ENCODE measurements around the gene ANTXR1. TPM values are rescaled to one million over a fixed set of nuclear protein-coding genes. Genes with fewer than 3 reads are reported as not detected.

ANTXR1 gene
- total RNA-seq, 5 donors from 2014 or later (not counting 1 experiment from before 2014, with no cell fraction given): 0.19 to 0.79 (median 0.63) TPM; not detected in 1

DNA sequence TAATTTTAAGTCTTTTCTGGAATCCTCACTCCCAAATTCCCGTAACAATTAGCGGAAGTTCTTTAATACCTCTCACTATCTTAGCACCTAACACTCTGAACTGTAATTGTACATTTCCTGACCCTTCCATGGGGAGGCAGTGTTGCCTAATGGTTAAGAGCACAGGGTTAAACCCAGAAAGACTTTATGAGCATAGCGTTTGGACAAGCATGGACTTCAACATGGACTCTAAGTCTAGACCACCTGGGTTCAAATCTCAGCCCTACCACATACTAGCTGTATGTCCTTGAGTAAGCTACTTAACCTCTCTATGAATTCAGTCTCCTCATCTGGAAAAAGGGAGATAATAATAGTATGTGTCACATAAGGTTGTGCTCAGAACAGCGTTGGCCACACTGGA is 13.0 kb downstream of the ANTXR1 start:
- H3K4me1 ChIP-seq (ENCODE audit: control insufficient read depth in 1 of 2, extremely low read depth in 1 of 2, insufficient read depth in 2 of 2, low read length in 2 of 2): no peaks in the 10 kb centered on the region

DNA sequence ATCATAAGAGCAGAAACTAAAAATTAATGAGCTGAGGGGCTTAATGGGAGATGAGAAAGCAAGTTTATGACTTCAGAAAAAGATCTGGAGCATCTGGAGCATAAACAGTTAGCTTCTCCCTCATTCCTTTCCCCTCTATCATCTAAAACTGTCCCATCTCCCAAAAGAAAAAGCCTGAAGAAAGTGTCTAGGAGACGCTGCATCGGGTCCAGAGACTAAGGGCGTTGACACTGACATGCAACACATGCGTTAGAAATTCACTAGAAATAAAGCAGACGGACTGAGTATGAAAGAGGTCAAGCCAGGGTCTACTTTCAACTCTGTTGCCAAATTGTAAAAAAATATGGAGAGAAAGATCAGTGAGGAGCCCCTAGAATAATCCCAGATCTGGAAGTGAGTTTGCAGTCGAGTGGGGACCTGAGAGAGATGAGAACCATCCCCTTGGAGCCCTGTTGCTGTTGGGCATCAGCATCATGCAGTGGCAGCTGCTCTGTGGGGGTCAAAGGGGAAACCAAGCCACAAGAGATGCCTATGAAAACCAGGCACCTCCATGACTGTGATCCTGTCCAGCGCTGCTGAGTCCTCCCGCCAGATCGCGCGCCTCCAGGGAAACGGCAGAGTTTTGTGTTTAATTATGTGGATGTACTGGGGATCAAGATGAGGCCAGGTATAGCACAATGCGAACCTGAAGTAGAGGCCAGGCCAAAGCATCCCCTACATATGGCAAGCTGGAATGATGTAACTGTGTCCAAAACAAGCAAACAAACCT is 13.9 kb downstream of the ANTXR1 start:
- ChIA-PET POLR2A (no interaction called here), CTCF (no interaction called here)
- WGBS (ENCODE audit: insufficient coverage): 85% methylated on average over 5 of the region's 13 CpGs
- H3K9me3 ChIP-seq: no peaks in the 10 kb centered on the region
- H3K27me3 ChIP-seq (replicated peaks in 1 of 2; ENCODE audit: control insufficient read depth in 2 of 2, extremely low read depth in 1 of 2, insufficient read depth in 2 of 2, low read length in 1 of 2): peaks cover 4 to 6% of the 10 kb centered on the region in 2 experiments
- H3K36me3 ChIP-seq (ENCODE audit: control insufficient read depth in 2 of 2, extremely low read depth in 1 of 2, insufficient read depth in 1 of 2, low read length in 1 of 2): no peaks in the 10 kb centered on the region
- DNase-seq (no peak), ATAC-seq (replicated peaks in 1 of 4) (no peak)
- Mint-ChIP-seq H3K27me3 (peaks cover 4 to 26% of the 10 kb centered on the region in 2 donors), H3K9me3 (no peaks in the 10 kb centered on the region), H3K36me3 (no peaks in the 10 kb centered on the region), H3K4me3 (no peak overlapping the region), H3K4me1 (no peaks in the 10 kb centered on the region), H3K27ac (no peak overlapping the region)
- H3K27ac ChIP-seq (ENCODE audit: low read length): no peak overlapping the region
- no peaks in the 10 kb centered on the region for H3K4me1 ChIP-seq (ENCODE audit: control insufficient read depth in 1 of 2, extremely low read depth in 1 of 2, insufficient read depth in 2 of 2, low read length in 2 of 2)
- H3K4me3 ChIP-seq (ENCODE audit: control insufficient read depth in 1 of 2, extremely low read depth in 1 of 2, low read length in 1 of 2): no peak overlapping the region

More for the DNA sequence above, 13.0 kb downstream of the ANTXR1 start:
- Histone ChIP-seq H3K27ac (ENCODE audit: low read length) (no peak overlapping the region), H3K9me3 (no peaks in the 10 kb centered on the region), H3K4me3 (ENCODE audit: control insufficient read depth in 1 of 2, extremely low read depth in 1 of 2, low read length in 1 of 2) (no peak overlapping the region), H3K36me3 (ENCODE audit: control insufficient read depth in 2 of 2, extremely low read depth in 1 of 2, insufficient read depth in 1 of 2, low read length in 1 of 2) (no peaks in the 10 kb centered on the region), H3K27me3 (replicated peaks in 1 of 2; ENCODE audit: control insufficient read depth in 2 of 2, extremely low read depth in 1 of 2, insufficient read depth in 2 of 2, low read length in 1 of 2) (peaks cover 4 to 6% of the 10 kb centered on the region in 2 experiments)
- no CpG with 5 or more reads among the region's 4 CpGs for WGBS (ENCODE audit: insufficient coverage)
- DNase-seq (peak in 2 of 35 experiments; percentile 1 to 19), ATAC-seq (replicated peaks in 1 of 4) (no peak)
- ChIA-PET CTCF (no interaction called here), POLR2A (no interaction called here)
- H3K4me3 Mint-ChIP-seq: no peak overlapping the region
- H3K36me3 Mint-ChIP-seq: no peaks in the 10 kb centered on the region
- H3K27me3 Mint-ChIP-seq: peaks cover 12 to 27% of the 10 kb centered on the region in 2 donors
- H3K27ac Mint-ChIP-seq: no peak overlapping the region
- no peaks in the 10 kb centered on the region for H3K9me3 Mint-ChIP-seq
- H3K4me1 Mint-ChIP-seq: no peaks in the 10 kb centered on the region

DNA sequence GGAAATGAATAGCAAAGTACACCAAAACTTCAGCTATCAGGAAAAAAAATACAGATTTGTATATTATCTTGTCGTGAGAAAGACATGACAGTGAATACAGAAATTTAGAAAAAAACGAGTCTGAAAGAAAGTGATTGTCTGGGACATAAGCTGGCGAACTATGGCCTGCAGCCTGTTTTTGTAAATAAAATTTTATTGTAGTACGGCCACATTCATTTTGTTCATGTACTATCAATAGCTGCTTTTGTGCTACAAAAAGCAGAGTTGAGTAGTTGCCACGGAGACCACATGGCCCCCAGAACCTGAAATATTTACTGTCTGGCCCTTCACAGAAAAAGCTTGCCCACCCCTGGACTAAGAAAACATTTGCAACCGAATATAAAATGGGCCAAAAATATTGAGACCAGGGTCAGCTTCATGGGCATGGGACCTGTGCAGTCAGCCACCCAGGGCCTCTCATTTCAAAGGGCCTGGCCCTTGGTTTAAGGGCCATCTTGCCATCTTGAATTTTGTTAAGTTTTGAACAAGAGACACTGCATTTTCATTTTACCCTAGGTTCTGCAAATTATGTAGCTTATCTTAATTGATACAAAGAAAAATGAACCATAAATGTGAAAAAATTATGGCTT is 17.9 kb downstream of the ANTXR1 start:
- ChIA-PET POLR2A (no interaction called here), CTCF (no interaction called here)
- peaks cover 14 to 38% of the 10 kb centered on the region in 2 donors for H3K27me3 Mint-ChIP-seq
- Histone ChIP-seq H3K27ac (ENCODE audit: low read length) (no peak overlapping the region), H3K36me3 (ENCODE audit: control insufficient read depth in 2 of 2, extremely low read depth in 1 of 2, insufficient read depth in 1 of 2, low read length in 1 of 2) (no peaks in the 10 kb centered on the region), H3K4me1 (ENCODE audit: control insufficient read depth in 1 of 2, extremely low read depth in 1 of 2, insufficient read depth in 2 of 2, low read length in 2 of 2) (no peaks in the 10 kb centered on the region), H3K27me3 (replicated peaks in 1 of 2; ENCODE audit: control insufficient read depth in 2 of 2, extremely low read depth in 1 of 2, insufficient read depth in 2 of 2, low read length in 1 of 2) (peaks cover 2 to 6% of the 10 kb centered on the region in 2 experiments), H3K4me3 (ENCODE audit: control insufficient read depth in 1 of 2, extremely low read depth in 1 of 2, low read length in 1 of 2) (no peak overlapping the region), H3K9me3 (no peaks in the 10 kb centered on the region)
- no peaks in the 10 kb centered on the region for H3K4me1 Mint-ChIP-seq
- H3K4me3 Mint-ChIP-seq: no peak overlapping the region
- no peaks in the 10 kb centered on the region for H3K36me3 Mint-ChIP-seq
- H3K9me3 Mint-ChIP-seq: no peaks in the 10 kb centered on the region
- DNase-seq: no peak
- no peak overlapping the region for H3K27ac Mint-ChIP-seq
- 92% methylated on average over 2 of the region's 6 CpGs for WGBS (ENCODE audit: insufficient coverage)
- no peak for ATAC-seq (replicated peaks in 1 of 4)

DNA sequence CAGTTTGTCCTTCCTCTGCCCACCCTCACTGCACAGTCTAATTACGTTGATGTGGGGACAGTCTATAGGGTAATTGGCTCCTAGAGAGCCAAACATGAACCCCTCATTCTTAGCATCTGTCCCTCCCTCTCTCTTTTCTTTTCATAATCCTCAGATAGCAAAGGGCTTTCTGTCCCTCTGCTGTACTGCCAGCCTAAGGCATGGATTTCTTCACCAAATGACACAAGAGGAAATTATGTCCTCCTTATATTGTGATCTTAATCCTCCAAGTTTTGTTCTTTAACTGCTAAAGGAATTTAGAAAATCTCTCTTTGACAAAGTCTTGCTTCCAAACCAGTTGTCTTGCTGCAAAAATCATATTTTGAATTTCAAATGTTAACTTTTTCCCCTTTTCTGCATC is 18.5 kb downstream of the ANTXR1 start:
- no peak for ATAC-seq (replicated peaks in 1 of 4)
- H3K4me3 Mint-ChIP-seq: no peak overlapping the region
- no peaks in the 10 kb centered on the region for H3K9me3 Mint-ChIP-seq
- no peaks in the 10 kb centered on the region for H3K4me1 ChIP-seq (ENCODE audit: control insufficient read depth in 1 of 2, extremely low read depth in 1 of 2, insufficient read depth in 2 of 2, low read length in 2 of 2)
- ChIA-PET CTCF (no interaction called here), POLR2A (no interaction called here)
- no peaks in the 10 kb centered on the region for H3K36me3 Mint-ChIP-seq
- no peak for DNase-seq
- H3K4me1 Mint-ChIP-seq: no peaks in the 10 kb centered on the region
- WGBS (ENCODE audit: insufficient coverage): no CpG with 5 or more reads among the region's 1 CpG
- no peak overlapping the region for H3K27ac Mint-ChIP-seq
- no peaks in the 10 kb centered on the region for H3K9me3 ChIP-seq
- peaks cover 2 to 6% of the 10 kb centered on the region in 2 experiments for H3K27me3 ChIP-seq (replicated peaks in 1 of 2; ENCODE audit: control insufficient read depth in 2 of 2, extremely low read depth in 1 of 2, insufficient read depth in 2 of 2, low read length in 1 of 2)
- H3K36me3 ChIP-seq (ENCODE audit: control insufficient read depth in 2 of 2, extremely low read depth in 1 of 2, insufficient read depth in 1 of 2, low read length in 1 of 2): no peaks in the 10 kb centered on the region
- H3K4me3 ChIP-seq (ENCODE audit: control insufficient read depth in 1 of 2, extremely low read depth in 1 of 2, low read length in 1 of 2): no peak overlapping the region
- peaks cover 15 to 37% of the 10 kb centered on the region in 2 donors for H3K27me3 Mint-ChIP-seq
- no peak overlapping the region for H3K27ac ChIP-seq (ENCODE audit: low read length)

DNA sequence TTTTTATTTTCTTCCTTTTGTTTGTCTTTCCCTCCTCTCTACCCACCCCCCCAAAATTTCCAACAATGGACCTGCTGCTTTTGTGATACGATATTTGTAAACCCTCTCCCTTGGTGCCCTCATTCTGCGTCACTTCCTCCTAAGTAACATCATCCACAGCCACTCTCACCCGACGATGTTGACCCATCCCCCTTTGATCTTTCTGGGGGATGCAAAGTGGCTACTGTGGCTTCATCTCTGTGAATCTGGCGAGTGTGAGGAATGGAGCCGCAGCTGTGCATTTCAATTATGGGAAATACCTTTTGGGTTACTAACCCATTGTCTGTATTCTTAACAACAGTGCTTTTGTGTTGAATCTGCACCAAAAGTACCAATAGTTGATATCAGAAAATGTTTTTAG is 19.4 kb downstream of the ANTXR1 start:
- no peak overlapping the region for H3K27ac Mint-ChIP-seq

DNA sequence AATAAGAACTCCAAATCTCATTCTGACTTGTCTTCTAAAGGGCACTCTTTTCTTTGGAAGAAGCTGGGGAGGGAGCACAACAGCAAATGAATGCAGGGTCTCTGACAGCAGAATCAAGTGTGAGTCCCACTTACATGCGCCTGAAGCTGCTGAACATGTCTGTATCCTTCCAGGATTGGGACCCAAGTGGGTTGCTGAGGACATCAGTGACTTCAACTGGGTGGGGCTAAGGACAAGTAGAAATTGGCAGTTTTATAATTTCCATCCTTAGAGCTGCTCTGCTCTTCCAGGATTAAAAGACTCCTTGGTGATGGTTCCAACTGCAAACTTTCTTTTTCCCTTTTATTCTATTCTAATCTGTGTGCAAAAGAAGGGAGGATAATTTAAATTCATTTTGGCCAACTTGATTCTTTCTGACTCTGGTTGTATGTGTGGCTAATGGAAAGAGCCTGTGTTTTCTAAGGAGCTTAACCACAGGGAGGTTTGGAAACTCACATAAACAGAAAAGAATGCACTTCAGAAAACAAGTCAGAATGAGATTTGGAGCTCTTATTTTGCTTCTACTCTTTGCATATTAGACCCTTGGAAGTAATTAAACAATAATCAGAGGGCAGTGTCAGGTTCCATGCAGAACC is 20.6 kb downstream of the ANTXR1 start:
- H3K27ac Mint-ChIP-seq: no peak overlapping the region
- H3K4me3 Mint-ChIP-seq: no peak overlapping the region
- no peak for ATAC-seq (replicated peaks in 1 of 4)
- no peaks in the 10 kb centered on the region for H3K36me3 Mint-ChIP-seq
- no peaks in the 10 kb centered on the region for H3K4me1 ChIP-seq (ENCODE audit: control insufficient read depth in 1 of 2, extremely low read depth in 1 of 2, insufficient read depth in 2 of 2, low read length in 2 of 2)
- ChIA-PET CTCF (no interaction called here), POLR2A (no interaction called here)
- H3K4me3 ChIP-seq (ENCODE audit: control insufficient read depth in 1 of 2, extremely low read depth in 1 of 2, low read length in 1 of 2): no peak overlapping the region
- WGBS (ENCODE audit: insufficient coverage): 40% methylated on average over 1 of the region's 1 CpG
- H3K27me3 Mint-ChIP-seq: peaks cover 16 to 31% of the 10 kb centered on the region in 2 donors
- H3K9me3 Mint-ChIP-seq: no peaks in the 10 kb centered on the region
- H3K9me3 ChIP-seq: no peaks in the 10 kb centered on the region
- H3K27me3 ChIP-seq (replicated peaks in 1 of 2; ENCODE audit: control insufficient read depth in 2 of 2, extremely low read depth in 1 of 2, insufficient read depth in 2 of 2, low read length in 1 of 2): peaks cover 0 to 7% of the 10 kb centered on the region in 2 experiments
- H3K36me3 ChIP-seq (ENCODE audit: control insufficient read depth in 2 of 2, extremely low read depth in 1 of 2, insufficient read depth in 1 of 2, low read length in 1 of 2): no peaks in the 10 kb centered on the region
- no peak for DNase-seq
- H3K4me1 Mint-ChIP-seq: no peaks in the 10 kb centered on the region
- H3K27ac ChIP-seq (ENCODE audit: low read length): no peak overlapping the region

More for the DNA sequence above, 19.4 kb downstream of the ANTXR1 start:
- Histone ChIP-seq H3K36me3 (ENCODE audit: control insufficient read depth in 2 of 2, extremely low read depth in 1 of 2, insufficient read depth in 1 of 2, low read length in 1 of 2) (no peaks in the 10 kb centered on the region), H3K4me1 (ENCODE audit: control insufficient read depth in 1 of 2, extremely low read depth in 1 of 2, insufficient read depth in 2 of 2, low read length in 2 of 2) (no peaks in the 10 kb centered on the region), H3K27ac (ENCODE audit: low read length) (no peak overlapping the region), H3K27me3 (replicated peaks in 1 of 2; ENCODE audit: control insufficient read depth in 2 of 2, extremely low read depth in 1 of 2, insufficient read depth in 2 of 2, low read length in 1 of 2) (peaks cover under 1 to 3% of the 10 kb centered on the region in 2 experiments), H3K4me3 (ENCODE audit: control insufficient read depth in 1 of 2, extremely low read depth in 1 of 2, low read length in 1 of 2) (no peak overlapping the region), H3K9me3 (no peaks in the 10 kb centered on the region)
- H3K9me3 Mint-ChIP-seq: no peaks in the 10 kb centered on the region
- DNase-seq (no peak), ATAC-seq (replicated peaks in 1 of 4) (no peak)
- H3K4me3 Mint-ChIP-seq: no peak overlapping the region
- ChIA-PET CTCF (no interaction called here), POLR2A (no interaction called here)
- H3K36me3 Mint-ChIP-seq: no peaks in the 10 kb centered on the region
- H3K4me1 Mint-ChIP-seq: no peaks in the 10 kb centered on the region
- peaks cover 11 to 32% of the 10 kb centered on the region in 2 donors for H3K27me3 Mint-ChIP-seq
- 36% methylated on average over 4 of the region's 6 CpGs for WGBS (ENCODE audit: insufficient coverage)

Measured in T-cell (primary cell).